Left lobe of liver (tissue), 2 donors: ENCODE results near the gene SLC6A11. TPM values are rescaled to one million over a fixed set of nuclear protein-coding genes. Genes with fewer than 3 reads are reported as not detected.

ENCODE experiments used
- ATAC-seq: fragments of 200-7000 bp; cut with Tn5 transposase; one replicate; pipeline ENCODE4 v1.9.1; 2020; ENCODE audit warnings: mild to moderate bottlenecking, moderate library complexity
- DNase-seq: peaks from one replicate; pipeline ENCODE4 v3.0.0-alpha.2; 2020; ENCODE audit warnings: low spot score
- total RNA-seq: library from RNA; stranded (reverse); gene quantifications from one replicate; pipeline ENCODE4 v1.2.1, GENCODE V29; 2021
- donor health status: DM: no; HTN: no; CAD: no; lungs with moderate emphysema.
- donor health status: DM: no; HTN: yes; CAD: no.

SLC6A11 gene
- total RNA-seq = 0.13 TPM

- DNase-seq (no peak), ATAC-seq (peak; percentile 44)
These were observed at the start of gene SLC6A11 for GRCh38 chr3:10816019-10816862. SLC6A11 (plus strand) TSS chr3:10816228; CDS start chr3:10816266, 38 bp downstream.

GRCh38 chr3:10768708-10769394 is 47.2 kb upstream of the SLC6A11 start:
- DNase-seq (no peak), ATAC-seq (no peak)

GRCh38 chr3:10770547-10770946 is 45.5 kb upstream of the SLC6A11 start:
- DNase-seq (no peak), ATAC-seq (no peak)

GRCh38 chr3:10770981-10771380 is 45.0 kb upstream of the SLC6A11 start:
- DNase-seq = no peak
- no peak for ATAC-seq

GRCh38 chr3:10771486-10772270 is 44.4 kb upstream of the SLC6A11 start:
- DNase-seq (no peak), ATAC-seq (no peak)

- ATAC-seq (peak; percentile 31), DNase-seq (no peak)
These were observed 43.5 kb upstream of the SLC6A11 start for GRCh38 chr3:10772271-10773161.

GRCh38 chr3:10774129-10774670 is 41.8 kb upstream of the SLC6A11 start:
- no peak for DNase-seq
- ATAC-seq = no peak

- no peak for DNase-seq
- no peak for ATAC-seq
These were observed 41.2 kb upstream of the SLC6A11 start for GRCh38 chr3:10774825-10775224.

- DNase-seq = no peak
- ATAC-seq = no peak
These were observed 40.8 kb upstream of the SLC6A11 start for GRCh38 chr3:10775259-10775658.

- no peak for ATAC-seq
These were observed 40.2 kb upstream of the SLC6A11 start for GRCh38 chr3:10775828-10776227.

GRCh38 chr3:10777627-10778026 is 38.4 kb upstream of the SLC6A11 start:
- ATAC-seq = no peak

More at GRCh38 chr3:10775828-10776227, 40.2 kb upstream of the SLC6A11 start:
- DNase-seq = no peak

GRCh38 chr3:10778492-10779292 is 37.3 kb upstream of the SLC6A11 start:
- no peak for DNase-seq
- ATAC-seq = no peak

More at GRCh38 chr3:10777627-10778026, 38.4 kb upstream of the SLC6A11 start:
- DNase-seq = no peak

- DNase-seq (no peak), ATAC-seq (no peak)
These were observed 36.7 kb upstream of the SLC6A11 start for GRCh38 chr3:10779293-10779805.

- DNase-seq (no peak), ATAC-seq (no peak)
These were observed 35.8 kb upstream of the SLC6A11 start for GRCh38 chr3:10780243-10780642.

- ATAC-seq = no peak
- DNase-seq = no peak
These were observed 35.1 kb upstream of the SLC6A11 start for GRCh38 chr3:10780922-10781321.

- no peak for DNase-seq
- ATAC-seq = no peak
These were observed 34.0 kb upstream of the SLC6A11 start for GRCh38 chr3:10781981-10782380.

- ATAC-seq = peak; percentile 90
- DNase-seq = no peak
These were observed 32.4 kb upstream of the SLC6A11 start for GRCh38 chr3:10783360-10784351.

- DNase-seq (no peak), ATAC-seq (no peak)
These were observed 29.4 kb upstream of the SLC6A11 start for GRCh38 chr3:10786640-10787039.
